ENCODE data around the gene BLOC1S5. TPM values are rescaled to one million over a fixed set of nuclear protein-coding genes. Genes with fewer than 3 reads are reported as not detected.

Gene BLOC1S5
- total and polyA plus RNA-seq, 2 of the 13 experiments (the other 11 are each of a cell fraction or from before 2014, with no cell fraction given), result 10.5 to 41.5 TPM

DNA sequence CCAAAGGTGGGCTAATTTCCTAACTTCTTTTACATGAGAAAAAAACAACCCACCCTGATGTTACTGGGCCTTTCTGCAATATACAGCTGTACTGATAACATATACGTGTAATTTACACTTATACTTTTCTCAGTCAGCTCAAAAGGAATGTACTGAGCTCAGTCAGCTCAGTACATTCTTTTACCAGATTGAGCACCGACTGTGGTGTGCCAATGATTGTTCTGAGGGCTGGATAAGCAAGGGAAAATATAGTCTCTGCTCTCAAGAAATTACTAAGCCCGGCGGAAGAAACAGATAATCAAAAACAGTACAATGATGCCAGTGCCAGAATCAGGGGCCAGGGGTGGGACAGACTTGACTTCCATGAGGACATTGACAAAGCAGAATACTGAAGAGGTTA, 10.0 kb upstream of the BLOC1S5 start (continued):
- TF ChIP-seq, protein P1, sequence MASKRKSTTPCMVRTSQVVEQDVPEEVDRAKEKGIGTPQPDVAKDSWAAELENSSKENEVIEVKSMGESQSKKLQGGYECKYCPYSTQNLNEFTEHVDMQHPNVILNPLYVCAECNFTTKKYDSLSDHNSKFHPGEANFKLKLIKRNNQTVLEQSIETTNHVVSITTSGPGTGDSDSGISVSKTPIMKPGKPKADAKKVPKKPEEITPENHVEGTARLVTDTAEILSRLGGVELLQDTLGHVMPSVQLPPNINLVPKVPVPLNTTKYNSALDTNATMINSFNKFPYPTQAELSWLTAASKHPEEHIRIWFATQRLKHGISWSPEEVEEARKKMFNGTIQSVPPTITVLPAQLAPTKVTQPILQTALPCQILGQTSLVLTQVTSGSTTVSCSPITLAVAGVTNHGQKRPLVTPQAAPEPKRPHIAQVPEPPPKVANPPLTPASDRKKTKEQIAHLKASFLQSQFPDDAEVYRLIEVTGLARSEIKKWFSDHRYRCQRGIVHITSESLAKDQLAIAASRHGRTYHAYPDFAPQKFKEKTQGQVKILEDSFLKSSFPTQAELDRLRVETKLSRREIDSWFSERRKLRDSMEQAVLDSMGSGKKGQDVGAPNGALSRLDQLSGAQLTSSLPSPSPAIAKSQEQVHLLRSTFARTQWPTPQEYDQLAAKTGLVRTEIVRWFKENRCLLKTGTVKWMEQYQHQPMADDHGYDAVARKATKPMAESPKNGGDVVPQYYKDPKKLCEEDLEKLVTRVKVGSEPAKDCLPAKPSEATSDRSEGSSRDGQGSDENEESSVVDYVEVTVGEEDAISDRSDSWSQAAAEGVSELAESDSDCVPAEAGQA (IDR thresholded peaks at IDR 0.05; ENCODE audit: low read depth), result no peak
- TF ChIP-seq, protein P1 (CRISPR knock-in tag; IDR thresholded peaks at IDR 0.05; ENCODE audit: borderline replicate concordance), result no peak
- TF ChIP-seq SRF (IDR thresholded peaks at IDR 0.05; ENCODE audit: low read depth, low read length), result no peak
- no peak for TF ChIP-seq ZNF616 (CRISPR knock-in tag; IDR thresholded peaks at IDR 0.05; ENCODE audit: low read depth)
- TF ChIP-seq, protein P2, sequence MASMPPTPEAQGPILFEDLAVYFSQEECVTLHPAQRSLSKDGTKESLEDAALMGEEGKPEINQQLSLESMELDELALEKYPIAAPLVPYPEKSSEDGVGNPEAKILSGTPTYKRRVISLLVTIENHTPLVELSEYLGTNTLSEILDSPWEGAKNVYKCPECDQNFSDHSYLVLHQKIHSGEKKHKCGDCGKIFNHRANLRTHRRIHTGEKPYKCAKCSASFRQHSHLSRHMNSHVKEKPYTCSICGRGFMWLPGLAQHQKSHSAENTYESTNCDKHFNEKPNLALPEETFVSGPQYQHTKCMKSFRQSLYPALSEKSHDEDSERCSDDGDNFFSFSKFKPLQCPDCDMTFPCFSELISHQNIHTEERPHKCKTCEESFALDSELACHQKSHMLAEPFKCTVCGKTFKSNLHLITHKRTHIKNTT (CRISPR knock-in tag; IDR thresholded peaks at IDR 0.05), result no peak
- TF ChIP-seq, protein P3, sequence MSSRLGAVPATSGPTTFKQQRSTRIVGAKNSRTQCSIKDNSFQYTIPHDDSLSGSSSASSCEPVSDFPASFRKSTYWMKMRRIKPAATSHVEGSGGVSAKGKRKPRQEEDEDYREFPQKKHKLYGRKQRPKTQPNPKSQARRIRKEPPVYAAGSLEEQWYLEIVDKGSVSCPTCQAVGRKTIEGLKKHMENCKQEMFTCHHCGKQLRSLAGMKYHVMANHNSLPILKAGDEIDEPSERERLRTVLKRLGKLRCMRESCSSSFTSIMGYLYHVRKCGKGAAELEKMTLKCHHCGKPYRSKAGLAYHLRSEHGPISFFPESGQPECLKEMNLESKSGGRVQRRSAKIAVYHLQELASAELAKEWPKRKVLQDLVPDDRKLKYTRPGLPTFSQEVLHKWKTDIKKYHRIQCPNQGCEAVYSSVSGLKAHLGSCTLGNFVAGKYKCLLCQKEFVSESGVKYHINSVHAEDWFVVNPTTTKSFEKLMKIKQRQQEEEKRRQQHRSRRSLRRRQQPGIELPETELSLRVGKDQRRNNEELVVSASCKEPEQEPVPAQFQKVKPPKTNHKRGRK (CRISPR knock-in tag; IDR thresholded peaks at IDR 0.05), result no peak
- TF ChIP-seq ZNF160 (CRISPR knock-in tag; IDR thresholded peaks at IDR 0.05), result no peak
- no peak for TF ChIP-seq RNF2 (conservative IDR thresholded peaks at IDR 0.05; ENCODE audit: low read depth)
- TF ChIP-seq ZNF674 (CRISPR knock-in tag; IDR thresholded peaks at IDR 0.05; ENCODE audit: low read depth), result no peak
- TF ChIP-seq, protein P4, sequence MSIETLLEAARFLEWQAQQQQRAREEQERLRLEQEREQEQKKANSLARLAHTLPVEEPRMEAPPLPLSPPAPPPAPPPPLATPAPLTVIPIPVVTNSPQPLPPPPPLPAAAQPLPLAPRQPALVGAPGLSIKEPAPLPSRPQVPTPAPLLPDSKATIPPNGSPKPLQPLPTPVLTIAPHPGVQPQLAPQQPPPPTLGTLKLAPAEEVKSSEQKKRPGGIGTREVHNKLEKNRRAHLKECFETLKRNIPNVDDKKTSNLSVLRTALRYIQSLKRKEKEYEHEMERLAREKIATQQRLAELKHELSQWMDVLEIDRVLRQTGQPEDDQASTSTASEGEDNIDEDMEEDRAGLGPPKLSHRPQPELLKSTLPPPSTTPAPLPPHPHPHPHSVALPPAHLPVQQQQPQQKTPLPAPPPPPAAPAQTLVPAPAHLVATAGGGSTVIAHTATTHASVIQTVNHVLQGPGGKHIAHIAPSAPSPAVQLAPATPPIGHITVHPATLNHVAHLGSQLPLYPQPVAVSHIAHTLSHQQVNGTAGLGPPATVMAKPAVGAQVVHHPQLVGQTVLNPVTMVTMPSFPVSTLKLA (IDR thresholded peaks at IDR 0.05), result no peak
